ENCODE results near the gene PTPN20.
A peak's percentile ranks its signal among the peaks of the same experiment; 100 is the strongest.

Gene PTPN20

DNA sequence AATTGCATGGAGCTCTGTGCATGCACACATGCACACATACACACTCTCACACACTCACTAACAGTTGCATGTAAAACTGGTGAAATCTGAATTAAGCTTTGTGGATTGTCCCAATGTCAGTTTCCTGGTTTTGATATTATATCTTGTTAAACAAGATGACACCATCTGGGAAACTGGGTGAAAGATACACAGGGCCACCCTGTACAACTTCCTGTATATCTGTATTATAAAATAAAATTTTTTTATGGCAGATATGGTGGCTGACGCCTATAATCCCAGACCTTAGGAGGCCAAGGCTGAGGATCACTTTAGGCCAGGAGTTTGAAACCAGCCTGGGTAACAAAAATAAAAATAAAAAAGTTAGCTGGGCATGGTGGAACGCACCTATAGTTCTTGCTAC lies 87.4 kb downstream of the PTPN20 start:
- TF ChIP-seq TCF12 (IDR thresholded peaks at IDR 0.05; ENCODE audit: low read depth) (no peak), TAF1 (IDR thresholded peaks at IDR 0.05; ENCODE audit: low read depth) (no peak), CREB1 (IDR thresholded peaks at IDR 0.05; ENCODE audit: low read depth) (no peak), ZBTB7A (IDR thresholded peaks at IDR 0.05; ENCODE audit: low read depth) (no peak), TEAD4 (IDR thresholded peaks at IDR 0.05) (no peak), RAD21 (IDR thresholded peaks at IDR 0.05; ENCODE audit: low read depth) (no peak), CEBPB (IDR thresholded peaks at IDR 0.05) (no peak), FOXM1 (IDR thresholded peaks at IDR 0.05; ENCODE audit: borderline replicate concordance, low read depth) (no peak), YY1 (IDR thresholded peaks at IDR 0.05; ENCODE audit: low read depth) (no peak), EP300 (IDR thresholded peaks at IDR 0.05; ENCODE audit: borderline replicate concordance) (no peak), NFIC (IDR thresholded peaks at IDR 0.05) (no peak)
- TF ChIP-seq, protein P1, sequence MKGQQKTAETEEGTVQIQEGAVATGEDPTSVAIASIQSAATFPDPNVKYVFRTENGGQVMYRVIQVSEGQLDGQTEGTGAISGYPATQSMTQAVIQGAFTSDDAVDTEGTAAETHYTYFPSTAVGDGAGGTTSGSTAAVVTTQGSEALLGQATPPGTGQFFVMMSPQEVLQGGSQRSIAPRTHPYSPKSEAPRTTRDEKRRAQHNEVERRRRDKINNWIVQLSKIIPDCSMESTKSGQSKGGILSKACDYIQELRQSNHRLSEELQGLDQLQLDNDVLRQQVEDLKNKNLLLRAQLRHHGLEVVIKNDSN (IDR thresholded peaks at IDR 0.05) = no peak
- TF ChIP-seq, protein P2, sequence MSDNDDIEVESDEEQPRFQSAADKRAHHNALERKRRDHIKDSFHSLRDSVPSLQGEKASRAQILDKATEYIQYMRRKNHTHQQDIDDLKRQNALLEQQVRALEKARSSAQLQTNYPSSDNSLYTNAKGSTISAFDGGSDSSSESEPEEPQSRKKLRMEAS (IDR thresholded peaks at IDR 0.05) = no peak

DNA sequence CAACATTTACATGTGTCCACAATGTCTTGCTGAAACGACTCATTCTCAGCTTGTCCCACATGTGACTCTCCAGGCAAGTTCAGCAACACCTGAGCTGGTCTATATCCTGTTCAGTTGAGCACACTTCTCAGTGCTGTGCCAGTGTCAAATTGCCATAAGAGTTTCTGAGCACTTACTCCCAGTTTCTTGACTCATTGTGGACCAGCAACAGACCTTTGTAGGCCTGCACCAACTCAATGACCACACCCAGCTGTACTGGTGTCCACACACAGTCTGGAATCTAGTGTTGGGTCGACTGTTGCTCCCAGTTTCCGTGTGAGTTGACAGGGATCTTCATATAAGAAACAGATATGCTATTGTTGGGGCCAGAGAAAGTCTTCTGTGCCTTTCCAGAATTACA lies 88.0 kb downstream of the PTPN20 start:
- TF ChIP-seq CREB1 (IDR thresholded peaks at IDR 0.05; ENCODE audit: low read depth) (no peak), ZBTB7A (IDR thresholded peaks at IDR 0.05; ENCODE audit: low read depth) (no peak), YY1 (IDR thresholded peaks at IDR 0.05; ENCODE audit: low read depth) (no peak), RAD21 (IDR thresholded peaks at IDR 0.05; ENCODE audit: low read depth) (no peak), EP300 (IDR thresholded peaks at IDR 0.05; ENCODE audit: borderline replicate concordance) (no peak), CEBPB (IDR thresholded peaks at IDR 0.05) (no peak), EGR1 (IDR thresholded peaks at IDR 0.05) (no peak), TAF1 (IDR thresholded peaks at IDR 0.05; ENCODE audit: low read depth) (no peak), FOXM1 (IDR thresholded peaks at IDR 0.05; ENCODE audit: borderline replicate concordance, low read depth) (no peak), NFIC (IDR thresholded peaks at IDR 0.05) (no peak), TCF12 (IDR thresholded peaks at IDR 0.05; ENCODE audit: low read depth) (no peak)
- TF ChIP-seq, protein P3, sequence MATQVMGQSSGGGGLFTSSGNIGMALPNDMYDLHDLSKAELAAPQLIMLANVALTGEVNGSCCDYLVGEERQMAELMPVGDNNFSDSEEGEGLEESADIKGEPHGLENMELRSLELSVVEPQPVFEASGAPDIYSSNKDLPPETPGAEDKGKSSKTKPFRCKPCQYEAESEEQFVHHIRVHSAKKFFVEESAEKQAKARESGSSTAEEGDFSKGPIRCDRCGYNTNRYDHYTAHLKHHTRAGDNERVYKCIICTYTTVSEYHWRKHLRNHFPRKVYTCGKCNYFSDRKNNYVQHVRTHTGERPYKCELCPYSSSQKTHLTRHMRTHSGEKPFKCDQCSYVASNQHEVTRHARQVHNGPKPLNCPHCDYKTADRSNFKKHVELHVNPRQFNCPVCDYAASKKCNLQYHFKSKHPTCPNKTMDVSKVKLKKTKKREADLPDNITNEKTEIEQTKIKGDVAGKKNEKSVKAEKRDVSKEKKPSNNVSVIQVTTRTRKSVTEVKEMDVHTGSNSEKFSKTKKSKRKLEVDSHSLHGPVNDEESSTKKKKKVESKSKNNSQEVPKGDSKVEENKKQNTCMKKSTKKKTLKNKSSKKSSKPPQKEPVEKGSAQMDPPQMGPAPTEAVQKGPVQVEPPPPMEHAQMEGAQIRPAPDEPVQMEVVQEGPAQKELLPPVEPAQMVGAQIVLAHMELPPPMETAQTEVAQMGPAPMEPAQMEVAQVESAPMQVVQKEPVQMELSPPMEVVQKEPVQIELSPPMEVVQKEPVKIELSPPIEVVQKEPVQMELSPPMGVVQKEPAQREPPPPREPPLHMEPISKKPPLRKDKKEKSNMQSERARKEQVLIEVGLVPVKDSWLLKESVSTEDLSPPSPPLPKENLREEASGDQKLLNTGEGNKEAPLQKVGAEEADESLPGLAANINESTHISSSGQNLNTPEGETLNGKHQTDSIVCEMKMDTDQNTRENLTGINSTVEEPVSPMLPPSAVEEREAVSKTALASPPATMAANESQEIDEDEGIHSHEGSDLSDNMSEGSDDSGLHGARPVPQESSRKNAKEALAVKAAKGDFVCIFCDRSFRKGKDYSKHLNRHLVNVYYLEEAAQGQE (IDR thresholded peaks at IDR 0.05; ENCODE audit: low read depth) = no peak
- TF ChIP-seq, protein P1 (IDR thresholded peaks at IDR 0.05) = no peak

DNA sequence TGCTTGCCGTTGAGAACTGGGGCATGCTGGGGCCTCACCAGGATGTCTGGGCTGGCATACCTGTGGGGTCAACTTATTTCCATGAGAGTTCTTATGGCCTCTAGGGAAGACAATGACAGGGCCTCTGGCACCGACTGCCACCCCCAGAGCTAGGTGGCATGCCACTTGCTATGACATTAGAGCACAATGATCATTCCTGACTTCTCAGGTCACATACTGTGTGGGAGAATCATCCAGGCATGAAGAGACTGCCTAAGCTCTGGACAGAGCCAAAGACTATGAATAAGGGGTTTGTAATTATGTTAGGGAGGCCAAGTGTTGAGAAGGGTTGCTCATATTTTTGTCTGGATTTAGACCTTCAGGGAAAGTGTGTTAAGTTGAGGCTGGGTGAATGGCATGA lies 97.5 kb downstream of the PTPN20 start:
- peak; percentile 98 for TF ChIP-seq EP300 (IDR thresholded peaks at IDR 0.05; ENCODE audit: borderline replicate concordance)
- no peak for TF ChIP-seq CEBPB (IDR thresholded peaks at IDR 0.05)
- TF ChIP-seq CREB1 (IDR thresholded peaks at IDR 0.05; ENCODE audit: low read depth) = no peak
- TF ChIP-seq EGR1 (IDR thresholded peaks at IDR 0.05) = no peak
- TF ChIP-seq TAF1 (IDR thresholded peaks at IDR 0.05; ENCODE audit: low read depth) = 0 out of 2 replicates have a peak, but pooled peaks have one; percentile 34
- TF ChIP-seq, protein P3 (IDR thresholded peaks at IDR 0.05; ENCODE audit: low read depth) = no peak; the same call in 1 of the 2 replicates
- peak; percentile 92 for TF ChIP-seq TCF12 (IDR thresholded peaks at IDR 0.05; ENCODE audit: low read depth)
- no peak; the same call in 1 of the 2 replicates for TF ChIP-seq RAD21 (IDR thresholded peaks at IDR 0.05; ENCODE audit: low read depth)
- TF ChIP-seq YY1 (IDR thresholded peaks at IDR 0.05; ENCODE audit: low read depth) = peak; percentile 60; the same call in 1 of the 2 replicates
- TF ChIP-seq FOXM1 (IDR thresholded peaks at IDR 0.05; ENCODE audit: borderline replicate concordance, low read depth) = peak; percentile 87
- peak; percentile 83 for TF ChIP-seq NFIC (IDR thresholded peaks at IDR 0.05)
- TF ChIP-seq, protein P2 (IDR thresholded peaks at IDR 0.05) = 0 out of 2 replicates have a peak, but pooled peaks have one; percentile 19
- TF ChIP-seq TEAD4 (IDR thresholded peaks at IDR 0.05) = peak; percentile 82
- TF ChIP-seq ZBTB7A (IDR thresholded peaks at IDR 0.05; ENCODE audit: low read depth) = no peak
- TF ChIP-seq, protein P1 (IDR thresholded peaks at IDR 0.05) = no peak

DNA sequence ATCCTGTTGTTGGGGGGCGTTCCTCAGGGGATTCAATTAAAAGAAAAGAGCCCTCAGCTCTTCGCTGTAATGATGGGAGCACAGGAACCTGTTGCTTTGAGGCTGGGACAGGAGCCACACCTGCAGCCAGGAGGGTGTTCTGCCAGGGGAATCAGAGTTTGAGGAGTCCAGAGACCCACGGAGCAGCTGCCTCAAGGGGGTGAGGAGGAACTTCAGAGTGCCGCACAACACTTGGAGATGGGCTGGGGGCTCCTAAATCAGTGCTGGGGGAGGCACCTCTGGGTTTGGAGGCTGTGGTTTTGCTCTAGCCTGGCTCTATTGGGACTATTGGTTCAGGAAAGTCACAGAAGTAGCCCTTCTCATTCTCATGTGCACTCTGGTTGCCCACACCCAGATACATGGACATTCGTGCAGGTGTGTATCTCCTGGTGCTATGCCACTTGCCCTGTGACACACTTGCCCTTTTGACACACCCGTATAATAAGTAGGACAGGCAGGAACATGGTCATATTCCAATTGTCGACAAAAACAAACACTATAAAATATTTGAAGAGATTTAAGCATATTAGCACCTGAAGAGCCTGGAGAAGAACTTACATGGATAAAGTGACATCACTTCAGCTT lies 98.1 kb downstream of the PTPN20 start:
- TF ChIP-seq NFIC (IDR thresholded peaks at IDR 0.05) (0 out of 2 replicates have a peak, but pooled peaks have one; percentile 22), RAD21 (IDR thresholded peaks at IDR 0.05; ENCODE audit: low read depth) (no peak)

DNA sequence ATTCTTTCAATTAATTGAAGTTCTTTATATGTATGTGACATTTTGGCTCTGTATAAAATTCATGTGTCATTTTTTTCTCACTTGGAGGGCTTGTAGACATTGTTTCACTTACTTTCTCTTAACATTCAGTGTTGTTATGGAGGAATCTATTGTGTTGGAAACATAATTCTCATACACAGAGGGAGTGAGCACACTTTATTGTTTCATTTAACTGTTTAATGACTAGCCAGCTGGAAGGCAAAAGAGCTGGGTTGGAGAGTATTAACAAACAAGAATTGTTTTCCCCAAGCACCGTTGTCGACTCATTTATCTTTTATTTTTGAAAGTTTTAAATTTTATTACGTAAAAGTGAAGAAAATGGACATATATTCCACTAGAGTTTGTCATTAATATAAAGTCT lies 98.8 kb downstream of the PTPN20 start:
- no peak for TF ChIP-seq TCF12 (IDR thresholded peaks at IDR 0.05; ENCODE audit: low read depth)
- TF ChIP-seq TEAD4 (IDR thresholded peaks at IDR 0.05) = no peak
- TF ChIP-seq, protein P2 (IDR thresholded peaks at IDR 0.05) = no peak
- TF ChIP-seq CEBPB (IDR thresholded peaks at IDR 0.05) = no peak
- no peak for TF ChIP-seq EP300 (IDR thresholded peaks at IDR 0.05; ENCODE audit: borderline replicate concordance)
- TF ChIP-seq ZBTB7A (IDR thresholded peaks at IDR 0.05; ENCODE audit: low read depth) = no peak
- TF ChIP-seq EGR1 (IDR thresholded peaks at IDR 0.05) = no peak
- TF ChIP-seq YY1 (IDR thresholded peaks at IDR 0.05; ENCODE audit: low read depth) = no peak
- TF ChIP-seq CREB1 (IDR thresholded peaks at IDR 0.05; ENCODE audit: low read depth) = no peak

Measured in Ishikawa (cell line).